ENCODE measurements around the gene CENPN.

The CENPN gene

GRCh38 chr16:80992676-80993293 lies 14.2 kb upstream of the CENPN start:
- no peaks in the 10 kb centered on the region; the same call in 1 of the 2 replicates for H3K36me3 ChIP-seq
- H3K27me3 ChIP-seq: no peaks in the 10 kb centered on the region
- no peaks in the 10 kb centered on the region for H3K9me3 ChIP-seq
- DNase-seq: no peak
- H3K4me1 ChIP-seq: no peaks in the 10 kb centered on the region
- no peak for TF ChIP-seq CTCF (IDR thresholded peaks at IDR 0.05; ENCODE audit: low read depth, low read length)
- H3K4me3 ChIP-seq (ENCODE audit: low read depth, low read length): no peak overlapping the region

GRCh38 chr16:80993307-80993706 lies 13.7 kb upstream of the CENPN start:
- no peaks in the 10 kb centered on the region for H3K27me3 ChIP-seq
- H3K4me3 ChIP-seq (ENCODE audit: low read depth, low read length): no peak overlapping the region
- DNase-seq: no peak
- H3K4me1 ChIP-seq: no peaks in the 10 kb centered on the region
- no peaks in the 10 kb centered on the region; the same call in 1 of the 2 replicates for H3K36me3 ChIP-seq
- no peaks in the 10 kb centered on the region for H3K9me3 ChIP-seq
- TF ChIP-seq CTCF (IDR thresholded peaks at IDR 0.05; ENCODE audit: low read depth, low read length): no peak

GRCh38 chr16:80993834-80994233 lies 13.2 kb upstream of the CENPN start:
- no peak for TF ChIP-seq CTCF (IDR thresholded peaks at IDR 0.05; ENCODE audit: low read depth, low read length)
- Histone ChIP-seq H3K4me3 (ENCODE audit: low read depth, low read length) (no peak overlapping the region), H3K27me3 (no peaks in the 10 kb centered on the region), H3K36me3 (no peaks in the 10 kb centered on the region; the same call in 1 of the 2 replicates), H3K4me1 (no peaks in the 10 kb centered on the region), H3K9me3 (no peaks in the 10 kb centered on the region)
- DNase-seq: no peak

- no peaks in the 10 kb centered on the region; the same call in 1 of the 2 replicates for H3K36me3 ChIP-seq
- H3K9me3 ChIP-seq: no peaks in the 10 kb centered on the region
- H3K4me3 ChIP-seq (ENCODE audit: low read depth, low read length): no peak overlapping the region
- TF ChIP-seq CTCF (IDR thresholded peaks at IDR 0.05; ENCODE audit: low read depth, low read length): no peak
- H3K4me1 ChIP-seq: no peaks in the 10 kb centered on the region
- no peak for DNase-seq
- H3K27me3 ChIP-seq: no peaks in the 10 kb centered on the region
These were observed 12.6 kb upstream of the CENPN start for GRCh38 chr16:80994451-80994850.

GRCh38 chr16:80996688-80997138 lies 10.3 kb upstream of the CENPN start:
- DNase-seq: no peak
- Histone ChIP-seq H3K4me3 (ENCODE audit: low read depth, low read length) (no peak overlapping the region), H3K4me1 (no peaks in the 10 kb centered on the region), H3K36me3 (no peaks in the 10 kb centered on the region; the same call in 1 of the 2 replicates), H3K9me3 (no peaks in the 10 kb centered on the region), H3K27me3 (no peaks in the 10 kb centered on the region)
- no peak for TF ChIP-seq CTCF (IDR thresholded peaks at IDR 0.05; ENCODE audit: low read depth, low read length)

- no peaks in the 10 kb centered on the region; the same call in 1 of the 2 replicates for H3K36me3 ChIP-seq
- no peak for TF ChIP-seq CTCF (IDR thresholded peaks at IDR 0.05; ENCODE audit: low read depth, low read length)
- H3K4me3 ChIP-seq (ENCODE audit: low read depth, low read length): no peak overlapping the region
- no peaks in the 10 kb centered on the region for H3K27me3 ChIP-seq
- no peaks in the 10 kb centered on the region for H3K4me1 ChIP-seq
- no peaks in the 10 kb centered on the region for H3K9me3 ChIP-seq
- no peak for DNase-seq
These were observed 9.7 kb upstream of the CENPN start for GRCh38 chr16:80997139-80997798.

Measured in BE2C (cell line).